ENCODE data around the gene LRMDA.

The LRMDA gene

DNA sequence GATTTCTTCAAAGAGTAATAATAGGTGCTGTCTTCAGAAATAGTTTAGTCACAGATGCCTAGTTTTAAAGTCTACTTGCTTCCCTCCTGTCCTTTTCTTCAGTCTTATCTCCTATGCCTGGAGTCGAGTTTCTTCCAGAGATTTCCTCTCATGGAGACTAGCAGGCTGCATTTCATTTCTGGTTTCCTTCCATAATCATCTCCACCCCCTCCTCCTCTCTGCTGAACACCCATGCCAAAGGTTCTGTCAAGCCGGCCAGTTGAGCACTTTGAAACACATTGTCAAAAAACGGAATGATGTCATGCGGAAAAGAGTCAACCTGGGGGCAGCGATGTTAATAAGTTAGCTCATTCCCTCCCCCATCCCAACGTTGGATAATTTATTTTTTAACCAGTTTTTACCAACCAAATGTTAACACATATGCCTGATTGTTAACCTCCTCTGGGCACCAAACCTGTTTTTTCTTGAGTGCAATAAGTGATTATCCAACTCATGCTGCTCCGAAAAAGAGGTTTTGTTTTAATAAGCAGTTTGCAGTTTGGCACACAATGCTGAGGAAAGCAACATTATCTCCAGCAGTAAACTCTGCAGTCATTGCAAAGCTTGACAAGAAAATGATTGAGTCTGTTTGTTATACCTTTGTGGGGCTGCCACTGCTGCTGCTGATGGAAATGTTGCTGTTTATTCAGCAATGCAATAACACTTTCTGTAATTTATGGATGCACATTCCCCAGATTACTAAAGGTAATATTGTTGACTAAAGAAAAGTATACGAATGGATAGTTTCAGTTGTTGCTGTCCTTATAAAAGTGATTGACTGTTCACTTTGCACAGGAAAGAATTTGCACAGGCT, 161.6 kb downstream of the LRMDA start:
- no peak overlapping the region for H3K4me3 ChIP-seq (ENCODE audit: low read length)
- no peak for DNase-seq (ENCODE audit: low read depth)
- TF ChIP-seq, protein P1, sequence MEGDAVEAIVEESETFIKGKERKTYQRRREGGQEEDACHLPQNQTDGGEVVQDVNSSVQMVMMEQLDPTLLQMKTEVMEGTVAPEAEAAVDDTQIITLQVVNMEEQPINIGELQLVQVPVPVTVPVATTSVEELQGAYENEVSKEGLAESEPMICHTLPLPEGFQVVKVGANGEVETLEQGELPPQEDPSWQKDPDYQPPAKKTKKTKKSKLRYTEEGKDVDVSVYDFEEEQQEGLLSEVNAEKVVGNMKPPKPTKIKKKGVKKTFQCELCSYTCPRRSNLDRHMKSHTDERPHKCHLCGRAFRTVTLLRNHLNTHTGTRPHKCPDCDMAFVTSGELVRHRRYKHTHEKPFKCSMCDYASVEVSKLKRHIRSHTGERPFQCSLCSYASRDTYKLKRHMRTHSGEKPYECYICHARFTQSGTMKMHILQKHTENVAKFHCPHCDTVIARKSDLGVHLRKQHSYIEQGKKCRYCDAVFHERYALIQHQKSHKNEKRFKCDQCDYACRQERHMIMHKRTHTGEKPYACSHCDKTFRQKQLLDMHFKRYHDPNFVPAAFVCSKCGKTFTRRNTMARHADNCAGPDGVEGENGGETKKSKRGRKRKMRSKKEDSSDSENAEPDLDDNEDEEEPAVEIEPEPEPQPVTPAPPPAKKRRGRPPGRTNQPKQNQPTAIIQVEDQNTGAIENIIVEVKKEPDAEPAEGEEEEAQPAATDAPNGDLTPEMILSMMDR (conservative IDR thresholded peaks at IDR 0.05; ENCODE audit: low read length): no peak

DNA sequence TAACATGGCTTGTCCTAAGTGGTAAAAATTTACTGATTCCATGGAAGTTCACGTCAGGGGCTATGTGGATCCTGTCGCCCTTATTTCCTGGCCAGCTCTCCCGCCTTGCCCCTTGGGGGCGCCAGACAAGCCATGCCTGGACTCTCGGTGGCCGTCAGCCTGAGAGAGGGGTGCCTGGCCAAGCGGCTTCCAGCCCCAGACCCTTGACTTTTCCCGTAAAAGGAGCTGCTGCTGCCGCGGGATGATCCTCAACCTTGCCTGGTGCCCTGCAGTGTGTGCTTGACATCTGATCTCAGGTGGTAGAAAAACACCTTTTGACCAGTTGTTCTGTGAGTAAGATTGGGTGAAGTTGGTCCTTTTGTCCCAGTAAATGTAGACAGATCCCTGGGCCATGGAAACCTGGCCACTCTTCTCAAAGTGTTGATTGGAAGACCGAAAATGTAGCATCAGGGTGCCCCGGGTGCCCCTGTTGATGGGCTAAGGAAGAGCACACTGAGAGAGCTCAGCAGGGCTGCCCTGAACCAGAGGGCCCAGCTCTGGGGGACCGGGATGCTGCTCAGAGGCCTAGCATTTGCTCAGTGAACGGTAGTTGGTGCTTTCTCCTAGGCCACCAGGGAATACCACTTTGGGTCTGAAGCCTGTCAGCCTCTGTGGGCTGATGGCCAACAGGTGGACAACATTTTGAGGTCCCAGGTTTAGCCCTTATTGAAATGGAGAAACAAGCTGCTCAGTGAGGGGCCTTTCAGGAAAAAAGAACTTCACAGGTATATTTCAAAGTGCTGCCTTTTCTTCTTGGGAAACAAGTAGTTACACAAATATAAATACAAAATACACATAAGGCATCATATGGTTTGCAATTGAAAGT, 162.5 kb downstream of the LRMDA start:
- no peak for DNase-seq (ENCODE audit: low read depth)
- no peak overlapping the region for H3K4me3 ChIP-seq (ENCODE audit: low read length)
- TF ChIP-seq, protein P1 (conservative IDR thresholded peaks at IDR 0.05; ENCODE audit: low read length): no peak

DNA sequence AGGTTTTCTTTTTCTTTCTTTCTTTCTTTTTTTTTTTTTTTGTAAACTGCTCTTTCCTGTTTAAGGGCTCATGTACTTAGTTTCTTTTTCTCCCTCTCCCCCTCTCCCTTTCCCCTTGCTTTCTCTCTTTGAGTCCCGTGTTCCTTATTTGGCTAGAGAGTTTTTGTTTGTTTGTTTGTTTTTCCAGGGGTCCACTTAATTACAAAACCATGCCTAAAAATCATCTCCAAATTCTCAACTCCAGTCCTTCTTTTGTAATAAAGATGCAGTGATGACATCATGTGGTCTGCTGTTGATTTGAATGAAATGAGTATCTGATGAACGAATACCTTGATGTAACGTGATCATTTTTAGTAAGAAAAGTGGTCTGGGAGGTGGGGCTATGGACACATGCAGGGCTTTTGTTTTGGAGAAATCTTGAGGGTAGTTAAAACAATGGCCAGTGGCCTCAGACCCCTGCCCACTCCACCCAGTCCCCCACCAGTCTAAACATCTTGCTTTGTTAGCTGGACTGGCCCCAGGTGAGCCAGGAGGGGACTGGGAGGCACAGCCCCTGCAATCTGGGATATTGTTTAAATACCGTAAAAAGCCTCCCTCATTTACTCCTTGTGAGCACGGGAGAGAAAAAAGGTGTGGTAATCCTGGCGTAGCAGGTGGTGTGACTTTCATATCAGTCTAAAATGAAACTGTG, 165.7 kb downstream of the LRMDA start:
- DNase-seq (ENCODE audit: low read depth): no peak
- TF ChIP-seq, protein P1 (conservative IDR thresholded peaks at IDR 0.05; ENCODE audit: low read length): no peak
- H3K4me3 ChIP-seq (ENCODE audit: low read length): no peak overlapping the region

DNA sequence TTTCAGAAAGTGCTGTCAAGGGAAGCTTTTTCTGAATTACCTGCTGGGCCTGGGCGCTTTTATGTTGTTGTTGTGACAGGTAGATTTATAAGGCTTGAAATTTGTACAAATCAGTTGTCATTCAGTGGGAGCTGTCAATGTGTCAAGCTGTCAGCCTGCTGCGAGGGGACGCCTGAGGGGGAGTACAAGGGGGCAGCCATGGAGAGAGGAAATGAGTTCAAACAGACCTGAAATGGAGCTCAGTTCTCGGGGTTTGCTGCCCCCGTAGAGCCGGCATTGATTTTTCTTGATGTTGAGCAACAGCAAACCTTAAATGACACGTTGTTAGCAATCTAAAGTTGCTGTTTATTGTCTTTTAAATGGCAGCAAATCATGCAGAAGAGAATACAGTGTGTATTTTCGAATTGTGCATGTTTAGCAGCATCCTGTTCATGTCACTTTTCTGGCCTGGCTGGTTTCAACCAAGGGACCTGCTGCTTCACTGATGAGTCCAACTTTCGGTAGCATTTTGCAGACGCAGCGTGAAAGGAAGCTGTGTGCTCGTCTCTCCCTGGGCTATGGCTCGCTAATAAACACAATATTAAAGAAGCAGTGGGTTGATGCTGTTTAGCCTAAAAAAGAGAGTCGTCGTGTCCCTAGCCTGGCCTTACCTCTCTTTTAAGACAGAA, 166.5 kb downstream of the LRMDA start:
- no peak overlapping the region for H3K4me3 ChIP-seq (ENCODE audit: low read length)
- no peak for DNase-seq (ENCODE audit: low read depth)
- TF ChIP-seq, protein P1 (conservative IDR thresholded peaks at IDR 0.05; ENCODE audit: low read length): no peak

DNA sequence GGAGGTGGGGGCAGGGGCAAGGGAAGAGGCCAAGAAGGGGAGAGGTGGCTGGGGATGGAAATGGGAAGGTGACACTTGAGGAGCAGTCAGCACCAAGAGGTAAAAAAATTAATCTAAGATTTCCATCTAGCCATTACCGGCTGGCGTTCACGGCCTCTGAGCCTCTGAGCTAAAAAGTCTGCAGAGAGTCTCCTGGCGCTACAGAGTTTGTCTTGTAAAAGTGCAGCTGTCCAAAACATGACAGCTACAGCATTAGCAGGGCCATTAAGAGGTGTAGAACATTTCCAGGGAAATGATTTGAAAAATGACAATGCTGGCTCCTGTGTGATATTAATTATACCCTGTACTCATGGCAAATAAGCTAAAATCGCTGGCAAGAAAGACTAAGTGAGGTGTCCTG, 167.6 kb downstream of the LRMDA start:
- DNase-seq (ENCODE audit: low read depth): no peak
- TF ChIP-seq, protein P1 (conservative IDR thresholded peaks at IDR 0.05; ENCODE audit: low read length): no peak
- H3K4me3 ChIP-seq (ENCODE audit: low read length): no peak overlapping the region

DNA sequence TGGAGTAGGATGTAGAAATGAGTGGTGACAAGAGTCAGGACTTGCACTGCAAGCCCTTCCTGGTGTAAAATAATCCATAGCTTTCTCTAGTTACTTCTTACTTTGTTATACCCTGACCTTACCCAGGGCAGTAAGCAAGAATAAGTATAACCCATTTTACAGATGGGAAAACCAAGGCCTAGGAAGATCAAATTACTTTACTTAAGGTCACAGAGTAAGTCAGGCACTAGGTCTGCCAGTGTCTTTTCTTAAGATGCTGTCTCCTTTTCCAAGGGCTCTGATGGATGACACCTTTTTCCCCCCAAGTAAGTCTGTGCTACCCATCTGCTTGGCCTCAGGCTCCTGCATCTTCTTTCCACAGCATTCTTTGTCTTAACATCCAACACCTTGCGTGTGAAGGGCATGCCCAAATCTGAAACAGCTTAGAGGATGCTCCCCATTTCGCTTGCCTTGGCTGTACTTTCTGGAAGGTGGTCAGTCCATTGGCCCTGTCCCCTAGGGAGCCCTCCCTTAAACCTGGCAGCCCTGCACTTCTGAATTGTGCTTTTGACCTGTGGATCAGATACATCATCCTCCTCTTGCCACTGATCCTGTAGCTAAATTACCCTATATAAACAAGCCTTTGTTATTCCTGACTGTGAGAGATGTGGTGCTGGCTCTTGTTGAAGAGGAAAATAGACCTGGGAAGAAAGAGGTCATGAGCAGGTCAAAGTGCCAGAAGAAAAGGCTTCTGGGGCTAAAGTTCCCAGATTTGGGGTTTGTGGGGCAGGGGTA, 168.6 kb downstream of the LRMDA start:
- no peak overlapping the region for H3K4me3 ChIP-seq (ENCODE audit: low read length)
- TF ChIP-seq, protein P1 (conservative IDR thresholded peaks at IDR 0.05; ENCODE audit: low read length): no peak
- DNase-seq (ENCODE audit: low read depth): no peak

Data from AG10803 (cell line).